LNCaP clone FGC (cell line): Measurements from ENCODE around the gene ADM2.

Experiments
- DNase-seq: peaks from one replicate; pipeline ENCODE4 v3.0.0-alpha.2; 2011; ENCODE audit warnings: low read depth
- H3K4me3 ChIP-seq: 2 replicates; pipeline ENCODE4 v1.5.1; 2011; ENCODE audit warnings: mild to moderate bottlenecking, low read depth, low read length, control low read depth
- TF ChIP-seq, protein P1 (sequence below): IDR thresholded peaks from 2 replicates; pipeline ENCODE4 v1.5.1; 2012; ENCODE audit warnings: mild to moderate bottlenecking; ENCODE audit not compliant: control insufficient read depth, insufficient read depth; ENCODE audit errors: extremely low read depth

Gene ADM2

DNA sequence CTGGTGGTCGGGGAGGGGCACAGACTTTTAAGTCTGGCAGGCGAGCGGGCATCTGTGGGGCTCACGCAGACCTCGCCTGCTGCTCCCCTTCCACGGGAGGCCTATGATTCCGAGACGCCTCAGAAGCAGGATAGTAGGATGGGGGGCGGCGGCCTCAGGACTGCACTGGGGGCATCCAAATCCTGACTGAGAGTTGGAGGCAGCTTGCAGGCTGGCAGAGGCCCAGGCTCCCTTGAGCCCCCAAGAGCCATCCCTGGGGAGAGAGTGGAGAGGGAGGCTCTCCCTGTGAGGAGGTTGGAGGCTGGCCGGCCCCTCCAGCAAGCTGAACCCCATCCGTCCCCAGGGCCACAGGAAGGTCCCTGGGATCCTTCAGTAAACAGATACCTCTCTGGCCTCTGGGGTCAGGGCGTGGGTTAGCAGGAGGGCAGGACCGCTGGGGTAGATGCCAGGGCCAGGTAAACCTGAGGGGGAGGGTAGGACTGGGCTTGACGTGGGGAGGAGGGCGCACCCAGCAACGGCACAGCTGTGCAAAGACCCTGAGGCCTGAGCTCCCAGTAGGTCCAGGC, 39.8 kb upstream of the ADM2 start:
- TF ChIP-seq, protein P1, sequence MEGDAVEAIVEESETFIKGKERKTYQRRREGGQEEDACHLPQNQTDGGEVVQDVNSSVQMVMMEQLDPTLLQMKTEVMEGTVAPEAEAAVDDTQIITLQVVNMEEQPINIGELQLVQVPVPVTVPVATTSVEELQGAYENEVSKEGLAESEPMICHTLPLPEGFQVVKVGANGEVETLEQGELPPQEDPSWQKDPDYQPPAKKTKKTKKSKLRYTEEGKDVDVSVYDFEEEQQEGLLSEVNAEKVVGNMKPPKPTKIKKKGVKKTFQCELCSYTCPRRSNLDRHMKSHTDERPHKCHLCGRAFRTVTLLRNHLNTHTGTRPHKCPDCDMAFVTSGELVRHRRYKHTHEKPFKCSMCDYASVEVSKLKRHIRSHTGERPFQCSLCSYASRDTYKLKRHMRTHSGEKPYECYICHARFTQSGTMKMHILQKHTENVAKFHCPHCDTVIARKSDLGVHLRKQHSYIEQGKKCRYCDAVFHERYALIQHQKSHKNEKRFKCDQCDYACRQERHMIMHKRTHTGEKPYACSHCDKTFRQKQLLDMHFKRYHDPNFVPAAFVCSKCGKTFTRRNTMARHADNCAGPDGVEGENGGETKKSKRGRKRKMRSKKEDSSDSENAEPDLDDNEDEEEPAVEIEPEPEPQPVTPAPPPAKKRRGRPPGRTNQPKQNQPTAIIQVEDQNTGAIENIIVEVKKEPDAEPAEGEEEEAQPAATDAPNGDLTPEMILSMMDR = no peak
- H3K4me3 ChIP-seq = no peak overlapping the region
- DNase-seq = no peak

DNA sequence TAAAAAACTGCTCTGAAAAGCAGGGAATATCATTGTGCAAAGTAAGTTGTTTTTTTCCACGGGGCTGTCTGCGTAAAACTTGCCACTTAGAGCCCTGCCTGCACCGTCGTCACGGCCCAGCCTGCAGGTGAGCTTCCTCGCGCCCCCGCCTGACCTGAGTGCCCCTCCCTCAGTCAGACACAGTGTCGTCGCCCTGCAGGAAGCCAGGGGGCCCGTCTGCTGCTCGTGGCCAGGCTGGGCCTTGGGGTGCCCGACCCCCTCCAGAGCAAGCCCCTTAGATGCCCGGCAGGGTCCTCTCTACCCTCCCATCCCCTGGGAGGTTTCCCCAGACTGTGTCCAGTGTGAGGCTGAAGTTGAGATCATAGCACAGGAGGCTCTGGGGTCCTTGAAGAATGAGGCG, 38.1 kb upstream of the ADM2 start:
- TF ChIP-seq, protein P1 = no peak
- DNase-seq = no peak
- H3K4me3 ChIP-seq = no peak overlapping the region

DNA sequence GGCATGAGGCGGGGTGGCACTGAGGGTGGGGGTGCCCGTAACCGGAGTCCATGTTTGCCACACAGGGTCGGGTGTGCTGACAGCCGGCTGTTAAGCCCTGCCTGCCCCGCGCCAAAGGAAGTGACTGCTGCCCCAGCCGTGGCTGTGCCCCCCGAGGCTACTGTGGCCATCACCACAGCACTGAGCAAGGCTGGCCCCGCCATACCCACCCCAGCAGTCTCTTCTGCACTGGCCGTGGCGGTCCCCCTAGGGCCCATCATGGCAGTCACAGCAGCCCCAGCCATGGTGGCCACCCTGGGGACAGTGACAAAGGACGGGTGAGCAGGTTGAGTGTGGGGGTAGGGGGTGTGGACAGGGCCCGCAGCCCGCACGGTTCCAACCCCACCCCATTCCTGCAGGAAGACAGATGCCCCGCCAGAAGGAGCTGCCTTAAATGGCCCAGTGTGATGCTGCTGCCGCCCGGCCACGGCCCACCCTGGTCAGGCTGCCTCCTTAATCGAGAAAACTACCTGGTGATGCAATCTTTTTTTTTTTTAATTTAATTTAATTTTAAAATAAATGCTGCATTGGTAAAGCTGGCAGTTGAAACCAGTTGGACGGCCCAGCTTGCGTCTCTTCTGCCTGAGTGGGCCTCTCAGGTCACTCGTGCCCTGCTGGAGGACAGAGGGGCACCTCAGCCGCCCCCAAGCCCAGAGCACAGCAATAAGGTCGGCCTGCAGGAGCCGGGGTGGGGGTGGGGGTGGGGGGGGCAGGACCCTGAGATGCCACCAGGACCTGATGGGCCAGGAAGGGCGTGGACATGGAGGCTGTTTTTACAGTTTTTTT, 37.3 kb upstream of the ADM2 start:
- no peak overlapping the region for H3K4me3 ChIP-seq
- TF ChIP-seq, protein P1 = no peak
- DNase-seq = no peak

DNA sequence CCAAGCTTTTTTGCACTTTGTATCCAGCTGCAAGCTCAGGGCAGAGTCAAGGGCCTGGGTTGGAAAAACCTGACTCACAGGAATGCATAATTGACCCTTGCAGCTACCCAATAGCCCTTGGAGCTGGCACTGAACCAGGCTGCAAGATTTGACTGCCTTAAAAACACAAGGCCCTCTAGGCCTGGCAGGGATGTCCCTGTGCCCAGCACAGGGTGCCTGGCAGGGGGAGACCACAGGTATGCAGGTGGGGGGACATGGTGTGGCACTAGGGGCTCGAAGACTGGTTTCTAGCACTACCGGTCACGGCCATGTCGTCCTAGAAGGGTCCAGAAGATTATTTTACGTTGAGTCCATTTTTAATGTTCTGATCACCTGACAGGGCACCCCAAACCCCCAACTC, 36.7 kb upstream of the ADM2 start:
- H3K4me3 ChIP-seq = no peak overlapping the region
- DNase-seq = peak; percentile 39
- TF ChIP-seq, protein P1 = no peak

DNA sequence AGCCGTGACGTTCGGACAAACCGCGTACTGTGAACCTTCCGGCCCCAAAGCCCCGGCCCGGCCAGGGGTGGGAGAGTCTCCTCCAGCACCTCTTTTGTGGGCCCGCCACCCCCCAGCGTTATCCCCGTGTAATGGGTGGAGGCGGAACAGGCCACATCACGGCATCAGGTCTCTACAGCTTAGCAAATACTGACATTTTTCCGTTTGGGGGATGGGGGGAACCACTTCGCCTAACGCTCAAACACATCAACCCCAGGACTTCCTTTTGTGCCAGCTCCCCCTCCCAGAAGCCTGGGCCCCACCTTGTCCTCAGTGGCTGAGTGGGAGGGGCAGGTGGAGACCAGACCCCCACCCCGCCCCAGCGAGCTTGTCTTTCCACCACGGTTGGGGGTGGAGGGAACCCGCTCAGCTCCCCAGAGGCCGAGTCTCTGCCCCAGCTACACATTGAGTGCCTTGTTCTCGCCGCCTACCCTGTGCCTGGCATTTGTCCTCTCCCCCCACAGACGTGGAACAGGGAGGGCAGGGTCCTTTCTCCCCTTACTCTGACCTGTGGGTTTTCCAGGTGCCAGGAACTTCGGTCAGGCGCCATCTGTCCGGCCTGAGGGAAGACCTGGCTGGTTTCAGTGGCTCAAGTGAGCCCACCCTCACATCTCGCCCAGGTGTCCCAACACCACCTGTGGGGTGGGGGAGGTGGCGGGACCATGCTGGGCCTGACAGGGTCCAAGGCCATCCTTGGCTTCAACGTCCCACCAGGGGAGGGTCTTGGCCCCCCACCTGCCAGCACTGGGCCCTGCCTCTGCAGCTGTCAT, 36.1 kb upstream of the ADM2 start:
- DNase-seq = no peak
- TF ChIP-seq, protein P1 = no peak
- H3K4me3 ChIP-seq = no peak overlapping the region

DNA sequence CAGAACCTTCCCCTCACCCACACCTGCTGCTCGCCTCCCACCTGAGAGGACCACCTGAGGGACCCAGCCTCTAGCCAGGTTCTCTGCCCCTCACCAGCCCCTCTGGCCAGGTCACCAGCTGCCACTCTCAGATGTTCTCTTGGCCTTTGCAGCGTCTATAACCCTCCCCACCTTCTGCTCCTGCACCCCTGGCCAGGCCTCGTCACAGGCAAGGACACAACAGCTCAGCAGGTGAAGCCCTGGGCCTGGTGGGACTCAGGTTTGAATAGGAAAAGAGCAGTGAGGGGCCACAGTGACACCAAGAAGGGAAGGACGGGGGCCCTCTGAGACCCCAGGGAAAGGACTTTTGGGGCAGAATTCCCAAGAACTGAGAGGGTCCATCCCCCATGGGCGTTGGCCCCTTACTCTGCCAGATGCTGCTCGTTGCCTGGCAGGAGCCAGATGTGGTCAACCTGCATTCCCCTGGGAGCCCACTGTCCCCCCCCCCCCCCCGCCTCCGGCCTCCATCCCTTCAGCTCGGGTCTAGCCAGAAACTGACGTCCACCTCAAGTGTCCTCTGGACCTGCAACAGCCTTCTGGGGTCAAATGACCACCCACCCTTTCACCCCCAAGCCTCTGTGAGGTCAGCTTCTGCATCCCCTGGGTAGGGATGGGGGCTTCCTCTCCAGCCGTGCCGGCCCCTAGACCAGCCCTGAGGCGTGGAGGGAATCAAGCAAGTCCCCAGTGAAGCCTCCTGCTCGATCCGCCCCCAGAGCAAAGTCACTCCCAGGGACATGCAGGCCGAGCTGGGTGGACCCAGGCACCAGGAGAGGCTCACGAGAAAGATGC, 35.2 kb upstream of the ADM2 start:
- TF ChIP-seq, protein P1 = no peak

More for the DNA sequence above, 35.2 kb upstream of the ADM2 start:
- no peak overlapping the region for H3K4me3 ChIP-seq
- no peak for DNase-seq
